Neural cell (in vitro differentiated cells): ENCODE results near the gene GNG7. TPM values are rescaled to one million over a fixed set of nuclear protein-coding genes. Genes with fewer than 3 reads are reported as not detected.
"Not testable (repeated sequence)": the region's sequence is repeated elsewhere in the genome, so short reads cannot be mapped to it uniquely, and the experiment has no call there.

Experiments used
- H2AFZ ChIP-seq: fragments of 200-600, 300-800 bp; sonication (generic), shearing (Covaris generic); 2 replicates; pipeline ENCODE4 v1.6.0; 2014; ENCODE audit warnings: low read depth, mild to moderate bottlenecking, antibody characterized with exemption, low read length, moderate library complexity
- H3F3A ChIP-seq: fragments of 200-600 bp; shearing (Covaris generic); 2 replicates; pipeline ENCODE4 v1.6.1; 2016; ENCODE audit warnings: mild to moderate bottlenecking, moderate library complexity, mixed read lengths, antibody characterized with exemption, low read length; ENCODE audit not compliant: insufficient read depth, poor library complexity, severe bottlenecking
- H3K27ac ChIP-seq: fragments of 200-600, 300-800 bp; sonication (generic), shearing (Covaris generic); 2 replicates; pipeline ENCODE4 v1.5.1; 2014; ENCODE audit warnings: mild to moderate bottlenecking, low read length, moderate library complexity
- H3K27me3 ChIP-seq: fragments of 300-800, 200-600 bp; sonication (generic), shearing (Covaris generic); 2 replicates; pipeline ENCODE4 v1.6.0; 2014; ENCODE audit warnings: mild to moderate bottlenecking, low read depth, low read length, moderate library complexity; ENCODE audit not compliant: insufficient read depth
- H3K36me3 ChIP-seq: fragments of 300-800, 200-600 bp; sonication (generic), shearing (Covaris generic); 2 replicates; pipeline ENCODE4 v1.5.1; 2014; ENCODE audit warnings: mild to moderate bottlenecking, antibody characterized with exemption, low read length, moderate library complexity; ENCODE audit not compliant: insufficient read depth
- H3K4me2 ChIP-seq: fragments of 300-800, 200-600 bp; sonication (generic), shearing (Covaris generic); 2 replicates; pipeline ENCODE4 v1.6.0; 2014; ENCODE audit warnings: mild to moderate bottlenecking, low read length
- H3K4me3 ChIP-seq: fragments of 300-800, 200-600 bp; sonication (generic), shearing (Covaris generic); 2 replicates; pipeline ENCODE4 v1.5.1; 2014; ENCODE audit warnings: mild to moderate bottlenecking, low read length, moderate library complexity
- H3K79me2 ChIP-seq: fragments of 200-600 bp; shearing (Covaris generic); replicated peaks from 2 replicates; pipeline ENCODE4 v1.6.0; 2014; ENCODE audit warnings: mild to moderate bottlenecking, low read length, moderate library complexity; ENCODE audit not compliant: insufficient read depth
- H3K9ac ChIP-seq: fragments of 300-800, 200-600 bp; sonication (generic), shearing (Covaris generic); 2 replicates; pipeline ENCODE4 v1.6.1; 2016; ENCODE audit warnings: mild to moderate bottlenecking, low read length, mixed read lengths
- H3K9me2 ChIP-seq: fragments of 200-600 bp; shearing (Covaris generic); 2 replicates; pipeline ENCODE4 v1.6.1; 2016; ENCODE audit warnings: mild to moderate bottlenecking, low read length, mixed read lengths; ENCODE audit not compliant: insufficient read depth
- H3K9me3 ChIP-seq: fragments of 200-600, 300-800 bp; sonication (generic), shearing (Covaris generic); 2 replicates; pipeline ENCODE4 v1.6.1; 2016; ENCODE audit warnings: mild to moderate bottlenecking, mixed run types, low read length, moderate library complexity, mixed read lengths
- H4K20me1 ChIP-seq: fragments of 200-600 bp; shearing (Covaris generic); 2 replicates; pipeline ENCODE4 v1.6.1; 2016; ENCODE audit warnings: mild to moderate bottlenecking, mixed run types; ENCODE audit not compliant: insufficient read depth
- CTCF ChIP-seq: fragments of 450-650 bp; IDR thresholded peaks from 2 replicates; pipeline ENCODE4 v1.5.1; 2014; ENCODE audit warnings: antibody characterized with exemption, mild to moderate bottlenecking, moderate library complexity; ENCODE audit not compliant: poor library complexity, severe bottlenecking
- EP300 ChIP-seq: fragments of 450-650 bp; conservative IDR thresholded peaks from 2 replicates; pipeline ENCODE4 v1.6.1; 2014; ENCODE audit warnings: antibody characterized with exemption, mild to moderate bottlenecking, moderate library complexity; ENCODE audit not compliant: poor library complexity, severe bottlenecking
- EZH2 ChIP-seq: fragments of 200-600, 300-800 bp; shearing (Covaris generic), sonication (generic); IDR thresholded peaks from 2 replicates; pipeline ENCODE4 v1.6.1; 2014; ENCODE audit warnings: antibody characterized with exemption, low read length, borderline replicate concordance, mild to moderate bottlenecking; ENCODE audit not compliant: insufficient read depth, poor library complexity, severe bottlenecking
- MXI1 ChIP-seq: fragments of 450-650 bp; conservative IDR thresholded peaks from 2 replicates; pipeline ENCODE4 v1.6.1; 2014; ENCODE audit warnings: antibody characterized with exemption, mild to moderate bottlenecking; ENCODE audit not compliant: poor library complexity, severe bottlenecking
- POLR2AphosphoS5 ChIP-seq: IDR thresholded peaks from 2 replicates; pipeline ENCODE4 v1.6.1; 2012
- RAD21 ChIP-seq: fragments of 450-650 bp; conservative IDR thresholded peaks from 2 replicates; pipeline ENCODE4 v1.6.1; 2014; ENCODE audit warnings: antibody characterized with exemption, mild to moderate bottlenecking, moderate library complexity
- REST ChIP-seq: IDR thresholded peaks from 2 replicates; pipeline ENCODE4 v1.6.1; 2012; ENCODE audit warnings: borderline replicate concordance
- SMC3 ChIP-seq: fragments of 450-650 bp; conservative IDR thresholded peaks from 2 replicates; pipeline ENCODE4 v1.6.1; 2014; ENCODE audit warnings: antibody characterized with exemption, mild to moderate bottlenecking, moderate library complexity; ENCODE audit not compliant: poor library complexity
- TAF1 ChIP-seq: IDR thresholded peaks from 2 replicates; pipeline ENCODE4 v1.6.1; 2012; ENCODE audit warnings: low read depth
- polyA plus RNA-seq: library from polyadenylated mRNA; depleted of rRNA; stranded (reverse); fragments of >200 nt; gene quantifications from 2 replicates; pipeline ENCODE4 v1.2.3, GENCODE V29; 2014

The GNG7 gene
- polyA plus RNA-seq, 1 donor from 2014 or later = 3.0 TPM

- peak overlapping the region; percentile 30 for H2AFZ ChIP-seq
- peak overlapping the region; percentile 18 for H3K4me2 ChIP-seq
- not testable (repeated sequence) for H3K9me2 ChIP-seq, H3K9me3 ChIP-seq, H3F3A ChIP-seq, H3K36me3 ChIP-seq, H3K27me3 ChIP-seq, H3K79me2 ChIP-seq, H4K20me1 ChIP-seq
- H3K9ac ChIP-seq = peak overlapping the region; percentile 66
- H3K4me3 ChIP-seq = peak overlapping the region; percentile 36
- H3K27ac ChIP-seq = peak overlapping the region; percentile 76
These were observed 159.4 kb downstream of the GNG7 start for GRCh38 chr19:2543072-2543462.

- Histone ChIP-seq H3K36me3 (no peaks in the 10 kb centered on the region), H3K79me2 (no peaks in the 10 kb centered on the region), H3K4me2 (no peak overlapping the region), H3K9ac (no peak overlapping the region), H3K27ac (no peak overlapping the region), H4K20me1 (no peaks in the 10 kb centered on the region), H3K9me2 (no peaks in the 10 kb centered on the region), H2AFZ (no peak overlapping the region), H3K9me3 (no peaks in the 10 kb centered on the region), H3K4me3 (no peak overlapping the region), H3K27me3 (no peaks in the 10 kb centered on the region), H3F3A (no peaks in the 10 kb centered on the region)
- TF ChIP-seq TAF1 (no peak), SMC3 (no peak), RAD21 (no peak)
These were observed 160.0 kb downstream of the GNG7 start for GRCh38 chr19:2542341-2543069.

GRCh38 chr19:2540646-2541454 is 161.6 kb downstream of the GNG7 start:
- Histone ChIP-seq H3K4me2 (no peak overlapping the region), H2AFZ (no peak overlapping the region), H3K9ac (no peak overlapping the region), H3K27ac (no peak overlapping the region), H3K4me3 (no peak overlapping the region), H3K79me2 (no peaks in the 10 kb centered on the region), H3K9me2 (no peaks in the 10 kb centered on the region), H4K20me1 (no peaks in the 10 kb centered on the region), H3K9me3 (no peaks in the 10 kb centered on the region), H3F3A (no peaks in the 10 kb centered on the region), H3K27me3 (no peaks in the 10 kb centered on the region), H3K36me3 (no peaks in the 10 kb centered on the region)
- no peak for TF ChIP-seq MXI1
- TF ChIP-seq RAD21 = no peak
- no peak for TF ChIP-seq TAF1
- no peak for TF ChIP-seq CTCF
- TF ChIP-seq EZH2 = no peak
- no peak for TF ChIP-seq REST
- TF ChIP-seq EP300 = no peak
- no peak for TF ChIP-seq POLR2AphosphoS5
- no peak for TF ChIP-seq SMC3
